ENCODE data around the gene ACMSD. TPM values are rescaled to one million over a fixed set of nuclear protein-coding genes. Genes with fewer than 3 reads are reported as not detected.

The ACMSD gene
- polyA plus RNA-seq, 2 of the 4 experiments (the other 2 are of a cell fraction): 0.09 TPM; not detected in 1

- no peak overlapping the region for H3K27ac ChIP-seq
- H3K4me1 ChIP-seq: no peaks in the 10 kb centered on the region
- no peak for FAIRE-seq
- H3K4me2 ChIP-seq: no peak overlapping the region
- no peak for ATAC-seq
- ChIA-PET CTCF (interaction anchor here (0.7 to 2.6 kb wide), 7 partner anchors 10 to 438 kb away, joined by 3 to 16 read pairs (median 3); no protein-coding TSS in a partner anchor), POLR2A (no interaction called here)
- no peak for DNase-seq (ENCODE audit: low read depth in 1 of 2, low spot score in 1 of 2)
- no peak overlapping the region for H3K4me3 ChIP-seq
- no peak for TF ChIP-seq BCL3 (IDR thresholded peaks at IDR 0.05)
- TF ChIP-seq PHF8 (IDR thresholded peaks at IDR 0.05; ENCODE audit: borderline replicate concordance, low read depth): no peak
- no peak for TF ChIP-seq CHD2 (IDR thresholded peaks at IDR 0.05; ENCODE audit: low read length, partially characterized antibody)
- TF ChIP-seq MAFK (IDR thresholded peaks at IDR 0.05; ENCODE audit: partially characterized antibody): no peak
- no peak for TF ChIP-seq POLR2AphosphoS2 (conservative IDR thresholded peaks at IDR 0.05; ENCODE audit: low read length)
- TF ChIP-seq REST (IDR thresholded peaks at IDR 0.05): no peak
- TF ChIP-seq HMGXB4 (CRISPR knock-in tag; IDR thresholded peaks at IDR 0.05; ENCODE audit: borderline replicate concordance): no peak
- peak; percentile 52 to 76; a peak in 4 of 5 replicates for TF ChIP-seq RAD21 (conservative IDR thresholded peaks at IDR 0.05 in 1 of 2, IDR thresholded peaks at IDR 0.05 in 1 of 2)
- no peak for TF ChIP-seq ESRRA (IDR thresholded peaks at IDR 0.05; ENCODE audit: borderline replicate concordance, low read length)
- no peak for TF ChIP-seq RARB (CRISPR knock-in tag; IDR thresholded peaks at IDR 0.05)
- TF ChIP-seq BHLHE40 (IDR thresholded peaks at IDR 0.05; ENCODE audit: low read depth, low read length): no peak
- no peak for TF ChIP-seq EP300 (IDR thresholded peaks at IDR 0.05)
- no peak for TF ChIP-seq ZNF302 (CRISPR knock-in tag; IDR thresholded peaks at IDR 0.05)
- TF ChIP-seq CHD4 (IDR thresholded peaks at IDR 0.05; ENCODE audit: borderline replicate concordance): no peak
- no peak for TF ChIP-seq PBX3 (IDR thresholded peaks at IDR 0.05)
- TF ChIP-seq HOXA7 (CRISPR knock-in tag; IDR thresholded peaks at IDR 0.05): no peak
- TF ChIP-seq CTCF (IDR thresholded peaks at IDR 0.05): peak; percentile 55; the same call in 2 of the 3 replicates
- TF ChIP-seq ATOH8 (CRISPR knock-in tag; IDR thresholded peaks at IDR 0.05; ENCODE audit: low read depth): no peak
- TF ChIP-seq CBX2 (IDR thresholded peaks at IDR 0.05; ENCODE audit: borderline replicate concordance, low read depth): no peak
- TF ChIP-seq SMC3 (IDR thresholded peaks at IDR 0.05): peak; percentile 79
- no peak for TF ChIP-seq E2F6 (IDR thresholded peaks at IDR 0.05; ENCODE audit: borderline replicate concordance, low read depth)
- no peak for TF ChIP-seq EHMT2 (IDR thresholded peaks at IDR 0.05; ENCODE audit: low read depth)
- no peak for TF ChIP-seq CEBPB (IDR thresholded peaks at IDR 0.05)
- H3K9me3 ChIP-seq: no peaks in the 10 kb centered on the region
Measured at GRCh38 chr2:134897932-134898331, 59.5 kb downstream of the ACMSD start.
